ENCODE measurements around the gene TRMT6. TPM values are rescaled to one million over a fixed set of nuclear protein-coding genes. Genes with fewer than 3 reads are reported as not detected.

TRMT6 gene
- polyA plus RNA-seq, 1 donor (not counting 4 experiments of a cell fraction or from before 2014, with no cell fraction given) = 26.3 TPM

DNA sequence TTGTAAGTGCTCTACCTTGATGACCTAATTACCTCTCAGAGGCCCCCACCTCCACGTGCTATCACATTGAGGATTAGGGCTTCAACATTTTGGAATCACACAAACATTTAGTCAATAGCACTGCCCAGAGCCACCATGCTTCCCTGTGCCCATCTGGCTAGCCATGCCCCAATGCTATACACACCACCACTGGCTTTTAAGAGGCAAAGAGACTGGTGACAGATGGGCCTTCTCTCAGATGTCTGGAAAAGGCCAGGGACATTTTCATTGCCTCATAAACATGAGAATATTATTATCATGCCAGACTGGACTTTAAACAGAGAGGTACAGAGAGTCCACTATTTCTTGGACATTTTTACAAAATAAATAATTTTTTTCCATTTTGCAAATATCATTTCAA, 29.8 kb downstream of the TRMT6 start:
- no peak overlapping the region for H3K4me3 ChIP-seq (ENCODE audit: control insufficient read depth in 2 of 3, extremely low read depth in 1 of 3, insufficient read depth in 2 of 3, low read depth in 1 of 3, low read length in 3 of 3)
- FAIRE-seq = no peak
- peak overlapping the region; percentile 81 for H3K27ac ChIP-seq (ENCODE audit: control insufficient read depth, insufficient read depth, low read length)
- no peak for DNase-seq (ENCODE audit: low read depth, low spot score)
- H3K9me3 ChIP-seq (ENCODE audit: control insufficient read depth, low read depth, low read length) = no peaks in the 10 kb centered on the region
- no peaks in the 10 kb centered on the region for H3K27me3 ChIP-seq (ENCODE audit: control insufficient read depth, extremely low read depth, insufficient read depth, low read length)
- no peaks in the 10 kb centered on the region for H3K79me2 ChIP-seq (ENCODE audit: control insufficient read depth, insufficient read depth, low read length)
- peak overlapping the region; percentile 12 for H2AFZ ChIP-seq (ENCODE audit: control insufficient read depth, low read length)
- H3K9me1 ChIP-seq (ENCODE audit: control insufficient read depth, extremely low read depth, insufficient read depth, low read length) = no peaks in the 10 kb centered on the region
- H3K9ac ChIP-seq (ENCODE audit: control insufficient read depth, extremely low read depth, insufficient read depth, low read length) = no peak overlapping the region
- H3K4me2 ChIP-seq (ENCODE audit: control insufficient read depth, extremely low read depth, insufficient read depth, low read depth, low read length) = no peak overlapping the region
- H3K4me1 ChIP-seq (ENCODE audit: control insufficient read depth, extremely low read depth, insufficient read depth, low read length) = peaks cover 24% of the 10 kb centered on the region
- H4K20me1 ChIP-seq (ENCODE audit: control insufficient read depth, extremely low read depth, insufficient read depth, low read length) = no peaks in the 10 kb centered on the region
- TF ChIP-seq, protein P1, sequence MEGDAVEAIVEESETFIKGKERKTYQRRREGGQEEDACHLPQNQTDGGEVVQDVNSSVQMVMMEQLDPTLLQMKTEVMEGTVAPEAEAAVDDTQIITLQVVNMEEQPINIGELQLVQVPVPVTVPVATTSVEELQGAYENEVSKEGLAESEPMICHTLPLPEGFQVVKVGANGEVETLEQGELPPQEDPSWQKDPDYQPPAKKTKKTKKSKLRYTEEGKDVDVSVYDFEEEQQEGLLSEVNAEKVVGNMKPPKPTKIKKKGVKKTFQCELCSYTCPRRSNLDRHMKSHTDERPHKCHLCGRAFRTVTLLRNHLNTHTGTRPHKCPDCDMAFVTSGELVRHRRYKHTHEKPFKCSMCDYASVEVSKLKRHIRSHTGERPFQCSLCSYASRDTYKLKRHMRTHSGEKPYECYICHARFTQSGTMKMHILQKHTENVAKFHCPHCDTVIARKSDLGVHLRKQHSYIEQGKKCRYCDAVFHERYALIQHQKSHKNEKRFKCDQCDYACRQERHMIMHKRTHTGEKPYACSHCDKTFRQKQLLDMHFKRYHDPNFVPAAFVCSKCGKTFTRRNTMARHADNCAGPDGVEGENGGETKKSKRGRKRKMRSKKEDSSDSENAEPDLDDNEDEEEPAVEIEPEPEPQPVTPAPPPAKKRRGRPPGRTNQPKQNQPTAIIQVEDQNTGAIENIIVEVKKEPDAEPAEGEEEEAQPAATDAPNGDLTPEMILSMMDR (optimal IDR thresholded peaks at IDR 0.05 in 1 of 3, IDR thresholded peaks at IDR 0.05 in 1 of 3, conservative IDR thresholded peaks at IDR 0.05 in 1 of 3; ENCODE audit: extremely low read depth in 1 of 3, insufficient read depth in 2 of 3, low read length in 3 of 3) = no peak
- TF ChIP-seq EZH2 (IDR thresholded peaks at IDR 0.05; ENCODE audit: low read length) = no peak
- no peaks in the 10 kb centered on the region for H3K36me3 ChIP-seq (ENCODE audit: control insufficient read depth in 2 of 2, extremely low read depth in 1 of 2, insufficient read depth in 2 of 2, low read length in 2 of 2)
- dilution Hi-C loops (cut with MboI; ENCODE audit: extremely low pct_ligation_motif_present, low sequenced_read_pairs) = no loop called here

DNA sequence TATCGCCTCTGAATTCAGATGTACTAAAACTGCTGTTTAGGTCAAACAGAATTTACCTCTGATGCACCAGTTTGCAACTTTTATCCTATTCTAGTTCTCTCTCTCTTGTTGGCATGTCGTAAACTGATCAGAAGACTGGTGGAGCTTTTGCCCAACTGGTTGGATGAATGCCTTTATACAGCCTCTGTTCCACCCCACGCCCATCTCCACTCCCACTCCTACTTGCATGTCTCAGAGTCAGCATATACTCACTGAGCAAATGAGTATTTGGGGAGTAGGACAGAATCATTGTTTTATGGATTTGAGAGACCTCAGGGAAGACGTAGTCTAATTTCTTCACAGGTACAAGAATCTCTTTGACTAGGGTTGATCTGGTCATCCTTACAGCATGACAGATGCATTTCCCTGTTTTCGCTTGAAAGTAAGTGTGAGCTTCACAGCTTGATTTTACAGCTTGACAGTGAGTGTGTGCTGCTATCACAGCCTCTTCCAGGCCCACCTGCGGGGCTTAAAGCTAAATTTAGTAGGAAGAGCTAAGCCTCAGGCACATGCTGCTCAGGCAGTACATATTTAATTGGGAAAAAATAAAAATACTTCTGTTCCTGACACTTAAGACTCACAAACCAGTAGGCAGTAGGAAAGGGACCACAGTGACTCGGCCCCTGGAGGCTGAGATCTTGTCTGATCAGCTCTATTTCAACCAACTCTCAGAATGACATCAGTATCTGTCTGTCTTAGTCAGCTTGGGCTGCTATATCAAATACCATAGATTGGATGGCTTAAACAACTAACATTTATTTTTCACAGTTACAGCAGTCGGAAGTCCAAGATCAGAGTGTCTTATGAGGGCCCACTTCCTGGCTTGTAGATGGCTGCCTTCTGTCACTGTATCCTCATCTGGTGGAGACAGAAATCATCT, 30.4 kb downstream of the TRMT6 start:
- Histone ChIP-seq H3K4me2 (ENCODE audit: control insufficient read depth, extremely low read depth, insufficient read depth, low read depth, low read length) (peak overlapping the region; percentile 69), H3K9ac (ENCODE audit: control insufficient read depth, extremely low read depth, insufficient read depth, low read length) (no peak overlapping the region), H3K27me3 (ENCODE audit: control insufficient read depth, extremely low read depth, insufficient read depth, low read length) (no peaks in the 10 kb centered on the region), H3K9me3 (ENCODE audit: control insufficient read depth, low read depth, low read length) (no peaks in the 10 kb centered on the region), H3K27ac (ENCODE audit: control insufficient read depth, insufficient read depth, low read length) (peak overlapping the region; percentile 81), H3K4me3 (ENCODE audit: control insufficient read depth in 2 of 3, extremely low read depth in 1 of 3, insufficient read depth in 2 of 3, low read depth in 1 of 3, low read length in 3 of 3) (peak overlapping the region in 2 of 3 experiments; percentile 9 to 21), H2AFZ (ENCODE audit: control insufficient read depth, low read length) (peak overlapping the region; percentile 12), H3K79me2 (ENCODE audit: control insufficient read depth, insufficient read depth, low read length) (no peaks in the 10 kb centered on the region), H4K20me1 (ENCODE audit: control insufficient read depth, extremely low read depth, insufficient read depth, low read length) (no peaks in the 10 kb centered on the region), H3K36me3 (ENCODE audit: control insufficient read depth in 2 of 2, extremely low read depth in 1 of 2, insufficient read depth in 2 of 2, low read length in 2 of 2) (no peaks in the 10 kb centered on the region), H3K4me1 (ENCODE audit: control insufficient read depth, extremely low read depth, insufficient read depth, low read length) (peaks cover 24% of the 10 kb centered on the region), H3K9me1 (ENCODE audit: control insufficient read depth, extremely low read depth, insufficient read depth, low read length) (no peaks in the 10 kb centered on the region)
- dilution Hi-C loops (cut with MboI; ENCODE audit: extremely low pct_ligation_motif_present, low sequenced_read_pairs) = no loop called here
- DNase-seq (ENCODE audit: low read depth, low spot score) (peak; percentile 35), FAIRE-seq (no peak)
- TF ChIP-seq EZH2 (IDR thresholded peaks at IDR 0.05; ENCODE audit: low read length) = no peak
- TF ChIP-seq, protein P1 (optimal IDR thresholded peaks at IDR 0.05 in 1 of 3, IDR thresholded peaks at IDR 0.05 in 1 of 3, conservative IDR thresholded peaks at IDR 0.05 in 1 of 3; ENCODE audit: extremely low read depth in 1 of 3, insufficient read depth in 2 of 3, low read length in 3 of 3) = no peak

Data from keratinocyte (primary cell).